ENCODE results near the gene PPP2R5C.
A peak's percentile ranks its signal among the peaks of the same experiment; 100 is the strongest.
"Not testable (repeated sequence)": the region's sequence is repeated elsewhere in the genome, so short reads cannot be mapped to it uniquely, and the experiment has no call there.

PPP2R5C gene

GRCh38 chr14:101956179-101956885 is 194.8 kb downstream of the PPP2R5C start:
- no peak for DNase-seq

DNA sequence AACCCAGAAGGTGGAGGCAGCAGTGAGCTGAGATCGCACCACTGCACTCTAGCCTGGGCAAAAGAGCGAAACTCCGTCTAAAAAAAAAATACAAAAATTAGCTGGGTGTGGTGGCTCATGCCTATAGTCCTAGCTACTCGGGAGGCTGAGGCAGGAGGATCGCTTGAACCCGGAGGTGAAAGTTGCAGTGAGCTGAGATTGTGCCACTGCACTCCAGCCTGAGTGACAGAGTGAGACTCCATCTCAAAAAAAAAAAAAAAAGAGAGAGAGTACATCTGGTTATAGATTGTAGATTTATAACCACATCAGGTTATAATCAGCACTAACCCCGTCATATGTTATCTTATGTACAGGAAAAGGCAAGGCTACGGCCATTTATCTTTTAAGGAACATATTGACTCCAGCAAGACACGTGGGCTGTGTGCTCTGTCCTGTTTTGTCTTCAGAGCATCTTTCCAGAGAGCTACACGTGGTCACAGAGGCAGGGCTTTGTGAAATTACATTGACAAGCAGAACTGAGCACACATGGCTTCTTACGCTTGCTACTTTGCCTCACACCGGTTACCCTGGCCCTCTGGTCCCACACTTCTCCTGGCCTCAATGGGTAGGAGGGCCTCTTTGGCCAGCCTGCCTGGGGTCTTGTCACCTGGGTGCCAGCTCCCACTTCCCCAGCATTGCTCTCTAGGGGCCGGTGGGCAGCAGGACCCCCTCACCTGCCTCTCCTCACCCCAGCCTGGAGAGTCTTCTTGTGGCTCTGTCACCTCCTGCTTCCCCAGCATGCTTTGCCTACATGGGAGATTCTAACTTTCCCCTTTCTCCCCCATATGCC is 196.1 kb downstream of the PPP2R5C start:
- no peak for DNase-seq

GRCh38 chr14:101958418-101959180 is 197.1 kb downstream of the PPP2R5C start:
- DNase-seq, result no peak

GRCh38 chr14:101959277-101959676 is 197.8 kb downstream of the PPP2R5C start:
- DNase-seq, result no peak

DNA sequence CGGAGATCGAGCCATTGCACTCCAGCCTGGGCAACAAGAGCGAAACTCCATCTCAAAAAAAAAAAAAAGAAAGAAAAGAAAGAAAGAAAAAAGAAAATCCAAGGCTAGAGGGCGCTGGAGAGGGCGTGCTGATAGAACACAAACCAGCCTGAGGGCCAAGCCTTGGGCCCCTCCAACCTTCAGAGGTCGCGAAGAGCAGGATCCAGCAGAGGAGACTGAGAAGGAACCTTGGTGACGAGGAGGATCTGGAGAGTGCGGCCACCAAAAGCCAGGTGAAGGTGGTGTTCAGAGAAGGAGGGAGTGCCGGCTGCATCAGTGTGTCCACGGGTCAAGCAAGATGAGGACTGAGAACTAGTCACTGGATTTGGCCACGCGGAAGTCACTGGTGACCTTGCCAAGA is 198.7 kb downstream of the PPP2R5C start:
- peak; percentile 30 to 51 for DNase-seq

- DNase-seq, result peak; percentile 74 to 80
These were observed 199.7 kb downstream of the PPP2R5C start for GRCh38 chr14:101961011-101961721.

GRCh38 chr14:101961746-101962502 is 200.4 kb downstream of the PPP2R5C start:
- DNase-seq, result no peak

GRCh38 chr14:101962503-101962874 is 201.0 kb downstream of the PPP2R5C start:
- no peak for DNase-seq

DNA sequence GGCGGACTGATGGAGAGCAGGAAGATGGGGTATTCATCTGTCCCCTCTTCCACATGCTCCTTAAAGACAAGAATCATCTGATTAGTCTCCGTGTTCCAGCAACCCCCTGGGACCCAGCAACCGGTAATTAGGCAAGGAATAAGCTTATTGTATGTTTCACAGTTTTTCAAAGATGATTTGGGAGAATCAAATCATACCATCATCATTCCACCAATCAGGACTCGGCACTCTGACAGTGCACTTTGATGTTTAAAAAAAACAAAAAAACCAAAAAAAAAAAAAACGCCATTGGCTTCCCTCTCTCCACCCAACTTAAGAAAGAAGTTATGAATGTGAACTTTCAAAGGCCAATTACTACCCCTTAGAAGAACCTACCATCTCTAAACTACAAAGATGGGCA is 201.5 kb downstream of the PPP2R5C start:
- no peak for DNase-seq

GRCh38 chr14:101963656-101964296 is 202.3 kb downstream of the PPP2R5C start:
- no peak for DNase-seq

DNA sequence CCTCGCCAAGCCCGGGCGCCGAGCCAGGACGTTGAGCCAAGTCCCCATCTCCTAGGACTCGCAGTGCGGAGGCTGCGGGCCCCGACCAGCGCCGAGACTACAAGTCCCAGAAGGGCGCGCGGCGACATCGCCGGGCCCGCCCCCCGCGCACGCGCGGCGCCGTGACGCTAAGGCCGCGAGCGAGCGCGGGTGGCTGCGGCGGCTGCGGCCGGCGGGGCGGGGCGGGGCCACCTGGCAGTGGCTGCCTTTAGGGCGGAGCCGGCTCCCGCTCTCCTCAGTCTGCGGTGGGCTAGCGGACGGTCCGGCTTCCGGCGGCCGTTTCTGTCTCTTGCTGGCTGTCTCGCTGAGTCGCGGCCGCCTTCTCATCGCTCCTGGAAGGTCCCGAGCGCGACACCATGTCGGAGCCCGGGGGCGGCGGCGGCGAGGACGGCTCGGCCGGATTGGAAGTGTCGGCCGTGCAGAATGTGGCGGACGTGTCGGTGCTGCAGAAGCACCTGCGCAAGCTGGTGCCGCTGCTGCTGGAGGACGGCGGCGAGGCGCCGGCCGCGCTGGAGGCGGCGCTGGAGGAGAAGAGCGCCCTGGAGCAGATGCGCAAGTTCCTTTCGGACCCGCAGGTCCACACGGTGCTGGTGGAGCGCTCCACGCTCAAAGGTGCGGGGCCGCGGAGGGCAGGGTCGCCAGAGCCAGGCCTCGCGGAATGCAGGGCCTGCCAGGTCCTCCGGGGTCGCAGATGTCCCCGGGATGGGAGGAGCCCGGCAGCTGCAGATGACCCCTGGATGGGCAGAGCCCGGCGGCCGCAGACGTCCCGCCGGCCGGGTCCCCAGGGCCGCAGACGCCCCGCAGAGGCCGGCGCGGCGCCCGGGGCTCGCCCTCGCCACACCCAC is 203.0 kb downstream of the PPP2R5C start, which contains the start of gene DYNC1H1:
TSS of gene DYNC1H1 (plus strand) at position 277 of the 884 bp plus-strand sequence. CDS start at position 396, 119 bp downstream.
- peak; percentile 85 to 89 for DNase-seq

GRCh38 chr14:101965181-101965544 is 203.7 kb downstream of the PPP2R5C start:
- DNase-seq, result peak; percentile 58 to 66

- DNase-seq, result no peak
These were observed 204.5 kb downstream of the PPP2R5C start for GRCh38 chr14:101965770-101966722.

- DNase-seq, result no peak
These were observed 205.2 kb downstream of the PPP2R5C start for GRCh38 chr14:101966742-101967141.

GRCh38 chr14:101968186-101968585 is 206.7 kb downstream of the PPP2R5C start:
- DNase-seq, result no peak

- DNase-seq, result no peak
These were observed 208.0 kb downstream of the PPP2R5C start for GRCh38 chr14:101969481-101969880.

DNA sequence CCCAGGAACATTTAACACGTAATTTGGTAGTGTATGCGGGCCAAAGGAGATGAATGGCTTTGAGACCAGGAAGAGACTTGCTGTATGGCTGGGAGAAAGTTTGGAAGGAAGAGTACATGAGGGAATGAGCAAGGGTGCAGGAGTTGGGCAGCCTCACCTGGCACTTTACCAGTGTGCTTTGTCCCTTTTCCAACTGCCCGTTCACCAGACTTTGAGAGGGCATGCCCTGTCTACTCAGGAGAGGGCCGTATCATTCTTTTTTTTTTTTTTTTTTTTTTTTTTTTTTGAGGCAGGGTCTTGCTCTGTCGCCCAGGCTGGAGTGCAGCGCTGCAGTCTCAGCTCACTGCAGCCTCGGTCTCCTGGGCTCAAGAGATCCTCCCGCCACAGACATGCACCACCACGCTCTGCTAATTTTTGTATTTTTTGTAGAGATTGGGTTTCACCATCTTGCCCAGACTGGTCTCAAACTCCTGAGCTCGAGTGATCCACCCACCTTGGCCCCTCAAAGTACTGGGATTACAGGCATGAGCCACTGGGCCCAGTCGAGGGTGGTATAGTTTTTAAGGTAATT is 209.4 kb downstream of the PPP2R5C start:
- DNase-seq, result no peak

DNA sequence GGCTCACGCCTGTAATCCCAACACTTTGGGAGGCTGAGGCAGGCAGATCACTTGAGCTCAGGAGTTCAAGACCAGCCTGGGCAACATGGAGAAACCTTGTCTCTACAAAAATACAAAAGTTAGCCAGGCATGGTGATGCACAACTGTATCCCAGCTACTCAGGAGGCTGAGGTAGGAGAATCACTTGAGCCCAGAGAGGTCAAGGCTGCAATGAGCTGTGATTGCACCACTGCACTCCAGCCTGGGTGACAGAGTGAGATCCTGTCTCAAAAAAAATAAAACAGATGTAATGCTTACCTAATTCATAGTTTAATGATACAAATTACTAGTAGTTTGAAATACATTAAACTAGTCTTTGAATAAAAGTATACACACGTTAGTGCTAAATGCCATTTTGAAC is 209.9 kb downstream of the PPP2R5C start:
- DNase-seq, result not testable (repeated sequence)
